Endothelial cell of umbilical vein (primary cell): ENCODE data around the gene GCDH. TPM values are rescaled to one million over a fixed set of nuclear protein-coding genes. Genes with fewer than 3 reads are reported as not detected.

Source experiments
- BruUV-seq: library from RNA; stranded (reverse); fragments of 400-500 nt; replicated peaks from 2 replicates; lab custom pipeline; 2021; lab: Mats Ljungman, UMichigan
- CTCF ChIA-PET: fragments of 300-600, 350-600 bp; sonication (Branson Sonifier 250); formaldehyde crosslinking; loops from one replicate; lab custom pipeline; 2021; ENCODE audit warnings: antibody characterized with exemption, inconsistent platforms; lab: Charles Lee
- POLR2A ChIA-PET: fragments of 300-600, 350-600 bp; sonication (Branson Sonifier 250); formaldehyde crosslinking; loops from one replicate; lab custom pipeline; 2021; ENCODE audit warnings: antibody characterized with exemption, inconsistent platforms; lab: Charles Lee
- DNase-seq: peaks from one replicate; pipeline ENCODE4 v3.0.0-alpha.2; 2011; ENCODE audit warnings: low read depth, low spot score
- FAIRE-seq: peaks from 2 replicates; lab custom pipeline; 2011; peaks lifted over from hg19 to GRCh38; lab: Jason Lieb, UNC
- H2AFZ ChIP-seq: 2 replicates; pipeline ENCODE4 v1.6.0; 2012; ENCODE audit warnings: low read depth, low read length, control low read depth, inconsistent platforms
- H3K27ac ChIP-seq: 2 replicates; pipeline ENCODE4 v1.5.1; 2011; ENCODE audit warnings: low read depth, mild to moderate bottlenecking, control low read depth, low read length, moderate library complexity; ENCODE audit not compliant: insufficient read depth
- H3K27me3 ChIP-seq, 2 experiments: 2 replicates each; pipeline versions ENCODE4 v1.6.0 to v1.6.1; 2011; ENCODE audit warnings: low read length in 2 of 2, mixed read lengths in 1 of 2; ENCODE audit not compliant: control insufficient read depth in 2 of 2, insufficient read depth in 2 of 2
- H3K36me3 ChIP-seq, 2 experiments: 2 replicates in 1 of 2; 3 replicates in 1 of 2; pipeline ENCODE4 v1.5.1; 2011; ENCODE audit warnings: low read length in 2 of 2, mild to moderate bottlenecking in 1 of 2, moderate library complexity in 1 of 2; ENCODE audit not compliant: control insufficient read depth in 2 of 2, insufficient read depth in 2 of 2; ENCODE audit errors: extremely low read depth in 1 of 2
- H3K4me1 ChIP-seq: 3 replicates; pipeline ENCODE4 v1.5.1; 2011; ENCODE audit warnings: mild to moderate bottlenecking, low read length; ENCODE audit not compliant: control insufficient read depth, insufficient read depth; ENCODE audit errors: extremely low read depth
- H3K4me2 ChIP-seq: 2 replicates; pipeline ENCODE4 v1.6.1; 2011; ENCODE audit warnings: low read length, control low read depth, mixed read lengths; ENCODE audit not compliant: insufficient read depth
- H3K4me3 ChIP-seq, 3 experiments: fragments of 200-600 bp in 1 of 3; sonication (generic), shearing (Covaris generic) in 1 of 3; replicated peaks in 1 of 3; 2 replicates each; pipeline ENCODE4 v1.5.1; 2011 to 2016; ENCODE audit warnings: control low read depth in 3 of 3, low read length in 3 of 3, mild to moderate bottlenecking in 2 of 3, inconsistent platforms in 1 of 3, low read depth in 1 of 3, moderate library complexity in 1 of 3; ENCODE audit not compliant: insufficient read depth in 1 of 3
- H3K79me2 ChIP-seq: 2 replicates; pipeline ENCODE4 v1.6.0; 2012; ENCODE audit warnings: low read length, inconsistent platforms; ENCODE audit not compliant: control insufficient read depth, insufficient read depth
- H3K9ac ChIP-seq: replicated peaks from 2 replicates; pipeline ENCODE3; 2011; ENCODE audit warnings: low read length, control low read depth; ENCODE audit not compliant: insufficient read depth; ENCODE audit errors: extremely low read depth
- H3K9me1 ChIP-seq: replicated peaks from 3 replicates; pipeline ENCODE4 v1.6.0; 2011; ENCODE audit warnings: mild to moderate bottlenecking, low read length; ENCODE audit not compliant: control insufficient read depth, insufficient read depth; ENCODE audit errors: extremely low read depth
- H3K9me3 ChIP-seq: replicated peaks from 2 replicates; pipeline ENCODE4 v1.5.1; 2012; ENCODE audit warnings: low read length, inconsistent platforms; ENCODE audit not compliant: control insufficient read depth, insufficient read depth
- H4K20me1 ChIP-seq: replicated peaks from 2 replicates; pipeline ENCODE3; 2011; ENCODE audit warnings: mild to moderate bottlenecking, low read length; ENCODE audit not compliant: control insufficient read depth, insufficient read depth; ENCODE audit errors: extremely low read depth
- CTCF ChIP-seq, 2 donors: IDR thresholded peaks; 1 replicate in 1 of 2; 2 replicates in 1 of 2; pipeline ENCODE4 v1.5.1; 2011; ENCODE audit warnings: low read length in 2 of 2, mild to moderate bottlenecking in 2 of 2, moderate library complexity in 2 of 2, control low read depth in 1 of 2, inconsistent platforms in 1 of 2, low read depth in 1 of 2; ENCODE audit not compliant: insufficient read depth in 1 of 2; ENCODE audit errors: extremely low read depth in 1 of 2
- EZH2 ChIP-seq: IDR thresholded peaks from 2 replicates; pipeline ENCODE4 v1.6.1; 2012; ENCODE audit warnings: borderline replicate concordance, low read depth, mild to moderate bottlenecking, moderate library complexity, low read length, inconsistent platforms; ENCODE audit not compliant: severe bottlenecking
- FOS ChIP-seq: IDR thresholded peaks from 2 replicates; pipeline ENCODE4 v1.6.1; 2011; ENCODE audit warnings: mild to moderate bottlenecking, low read length, moderate library complexity, borderline replicate concordance; ENCODE audit not compliant: insufficient read depth
- GATA2 ChIP-seq: IDR thresholded peaks from 2 replicates; pipeline ENCODE4 v1.7.0; 2011; ENCODE audit warnings: low read depth, mild to moderate bottlenecking, moderate library complexity, mixed read lengths, low read length; ENCODE audit not compliant: insufficient read length, insufficient read depth
- JUN ChIP-seq: IDR thresholded peaks from 2 replicates; pipeline ENCODE4 v1.6.1; 2011; ENCODE audit warnings: borderline replicate concordance, low read depth; ENCODE audit not compliant: insufficient read length, insufficient read depth
- MAX ChIP-seq: IDR thresholded peaks from 2 replicates; pipeline ENCODE4 v1.6.1; 2011; ENCODE audit not compliant: insufficient read depth, insufficient read length
- POLR2A ChIP-seq: IDR thresholded peaks from 2 replicates; pipeline ENCODE4 v1.6.1; 2012; ENCODE audit warnings: low read depth, mild to moderate bottlenecking, control low read depth, low read length
- dilution Hi-C: fragments of 300-500 bp; cut with MboI; formaldehyde crosslinking; loops from one replicate; pipeline ENCODE4 v1.15.0; 2019; ENCODE audit warnings: low sequenced_read_pairs; ENCODE audit not compliant: extremely low pct_ligation_motif_present
- intact Hi-C: fragments of 100-400 bp; cut with micrococcal nuclease; formaldehyde crosslinking; loops from one replicate; pipeline ENCODE4 v1.10.0; 2022
- polyA plus RNA-seq, 4 experiments: library from polyadenylated mRNA; depleted of rRNA in 3 of 4; stranded (reverse) in 3 of 4; unstranded in 1 of 4; fragments of >200 nt; gene quantifications; 2 replicates each; pipeline versions ENCODE4 v1.2.1 to v1.2.3, GENCODE V29; 2011 to 2012; ENCODE audit warnings: missing spikeins in 1 of 4
- total RNA-seq: library from RNA; stranded (reverse); gene quantifications from 2 replicates; pipeline ENCODE4 v1.2.3, GENCODE V29; 2021

The GCDH gene
- total and polyA plus RNA-seq, 2 donors (not counting 3 experiments of a cell fraction or from before 2014, with no cell fraction given): 27.3 to 35.8 TPM

GRCh38 chr19:12859546-12859945 lies 31.4 kb upstream of the GCDH start:
- H3K4me3 ChIP-seq: no peak overlapping the region
- H3K9ac ChIP-seq: no peak overlapping the region

More at GRCh38 chr19:12859546-12859945, 31.4 kb upstream of the GCDH start:
- Histone ChIP-seq H3K79me2 (no peaks in the 10 kb centered on the region), H3K27ac (no peak overlapping the region), H3K27me3 (peaks cover 0 to under 1% of the 10 kb centered on the region in 2 experiments), H3K36me3 (no peaks in the 10 kb centered on the region), H4K20me1 (no peaks in the 10 kb centered on the region), H3K4me2 (no peak overlapping the region), H3K4me1 (no peaks in the 10 kb centered on the region), H3K9me3 (no peaks in the 10 kb centered on the region), H2AFZ (no peak overlapping the region), H3K9me1 (no peaks in the 10 kb centered on the region)
- dilution Hi-C loops (no loop called here), intact Hi-C loops (no loop called here)
- no TSS peak for BruUV-seq
- ChIA-PET POLR2A (interaction anchor here (0.7 kb wide), 1 partner anchor 17 kb away, joined by 4 read pairs; no protein-coding TSS in a partner anchor), CTCF (interaction anchor here (1.7 kb wide), 1 partner anchor 12 kb away, joined by 8 read pairs; no protein-coding TSS in a partner anchor)
- no peak for TF ChIP-seq GATA2
- no peak for TF ChIP-seq CTCF (IDR thresholded peaks at IDR 0.05; ENCODE audit: extremely low read depth in 1 of 2, insufficient read depth in 1 of 2, low read depth in 1 of 2, low read length in 2 of 2)
- TF ChIP-seq EZH2: no peak
- no peak for TF ChIP-seq MAX
- no peak for TF ChIP-seq FOS
- no peak for TF ChIP-seq JUN
- TF ChIP-seq POLR2A: no peak
- FAIRE-seq (no peak), DNase-seq (no peak)
